Hepatocyte (in vitro differentiated cells): Measurements from ENCODE around the gene CNNM2.

Experiments
- CTCF ChIP-seq: fragments of 200-600 bp; sonication (generic); IDR thresholded peaks from 2 replicates; pipeline ENCODE4 v1.5.1; 2016; ENCODE audit warnings: antibody characterized with exemption, mild to moderate bottlenecking; ENCODE audit not compliant: poor library complexity
- EZH2 ChIP-seq: fragments of 200-600 bp; sonication (generic); IDR thresholded peaks from 2 replicates; pipeline ENCODE4 v1.6.1; 2016; ENCODE audit warnings: antibody characterized with exemption, mild to moderate bottlenecking, borderline replicate concordance
- EZH2phosphoT487 ChIP-seq: fragments of 200-600 bp; sonication (generic); IDR thresholded peaks from one replicate; pipeline ENCODE4 v1.6.1; 2018; ENCODE audit warnings: antibody characterized with exemption, mild to moderate bottlenecking, low read depth, moderate library complexity; ENCODE audit not compliant: unreplicated experiment, severe bottlenecking

GRCh38 chr10:103124420-103125096 lies 206.5 kb downstream of the CNNM2 start:
- TF ChIP-seq CTCF (no peak), EZH2phosphoT487 (no peak), EZH2 (no peak)
